Activated T-cell treated with anti-CD3 and anti-CD28 coated beads for 4 hours (primary cell): ENCODE measurements around the gene MVB12A.

Experiments used
- DNase-seq: peaks from one replicate; pipeline ENCODE4 v3.0.0-alpha.2; 2020

MVB12A gene

DNA sequence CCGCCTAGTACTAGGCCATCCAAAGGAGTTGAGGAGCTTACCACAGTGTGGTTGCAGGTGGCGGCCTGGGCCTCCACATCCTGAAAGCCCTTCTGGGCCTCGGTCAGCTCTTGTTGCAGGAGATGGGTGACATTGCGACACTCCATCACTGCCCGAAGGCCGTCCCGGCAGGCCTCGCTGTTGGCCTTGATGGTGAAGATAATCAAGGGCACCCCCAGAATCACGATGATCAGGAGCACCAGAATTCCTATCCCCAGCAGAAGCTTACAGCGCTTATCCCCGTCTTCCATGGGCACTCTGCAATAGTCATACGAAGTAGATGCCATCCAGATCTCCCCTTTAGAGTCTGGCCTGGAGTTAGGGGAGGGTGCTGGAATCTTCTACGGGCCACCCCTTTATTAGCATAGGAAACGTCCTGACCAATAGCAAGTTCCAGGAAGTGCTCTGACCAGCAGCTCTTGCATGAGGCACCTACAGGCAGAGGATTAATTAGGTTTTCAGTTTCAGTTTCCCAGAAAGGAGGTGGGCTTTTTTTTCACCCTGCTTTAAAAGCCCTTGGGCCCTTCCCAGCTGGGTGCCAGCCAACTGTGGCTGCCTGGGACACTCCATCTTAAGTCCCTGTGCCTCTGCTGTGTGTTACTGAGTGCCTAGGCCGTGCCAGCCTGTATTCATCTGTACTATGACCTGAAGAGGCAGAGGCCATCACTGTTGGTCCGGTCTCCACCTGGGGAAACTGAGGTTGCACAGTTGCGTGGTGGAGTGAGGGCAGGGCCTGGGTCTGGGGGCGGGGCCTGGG is 14.4 kb upstream of the MVB12A start, which contains the start of gene BST2:
TSS of gene BST2 (minus strand) at position 381 of the 796 bp plus-strand sequence. CDS start at position 326, 55 bp downstream.
- DNase-seq = no peak

DNA sequence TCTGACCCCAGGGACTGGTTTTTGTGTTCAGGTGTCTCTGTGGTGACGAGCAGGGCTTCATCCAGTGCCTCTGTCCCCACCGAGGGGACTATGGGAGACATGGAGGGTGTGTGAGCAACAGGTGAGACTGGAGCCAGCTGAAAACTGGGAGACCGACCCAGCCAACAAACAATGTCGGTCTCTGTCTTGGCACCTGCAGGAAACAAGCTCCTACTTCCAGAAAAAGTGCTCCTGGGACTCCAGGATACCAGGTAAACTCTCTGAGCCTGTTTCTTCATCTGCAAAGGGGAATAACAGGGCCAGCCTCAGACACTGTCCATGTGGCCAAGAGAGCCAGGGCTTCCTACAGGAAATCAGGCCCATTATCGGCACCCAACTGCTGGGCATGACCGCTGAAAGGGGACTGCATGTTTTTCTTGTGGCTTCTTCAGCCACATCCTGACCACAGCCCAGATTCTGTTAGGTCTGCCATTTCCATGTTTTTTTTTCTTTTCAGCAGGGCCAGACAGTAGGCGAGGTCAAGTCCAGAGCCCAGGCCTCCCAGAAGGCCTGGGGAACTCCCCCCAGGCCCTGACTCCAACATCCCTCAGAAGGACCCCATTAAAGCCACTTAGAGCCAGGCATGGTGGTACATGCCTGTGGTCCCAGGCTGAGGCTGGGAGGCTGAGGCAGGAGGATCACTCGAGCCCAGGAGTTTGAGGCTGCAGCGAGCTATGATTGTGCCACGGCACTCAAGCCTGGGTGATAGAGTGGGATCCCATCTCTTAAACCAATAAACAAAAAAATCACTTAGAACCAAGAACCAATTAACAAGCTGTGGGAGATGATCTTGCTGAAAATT is 13.6 kb upstream of the MVB12A start:
- no peak for DNase-seq

DNA sequence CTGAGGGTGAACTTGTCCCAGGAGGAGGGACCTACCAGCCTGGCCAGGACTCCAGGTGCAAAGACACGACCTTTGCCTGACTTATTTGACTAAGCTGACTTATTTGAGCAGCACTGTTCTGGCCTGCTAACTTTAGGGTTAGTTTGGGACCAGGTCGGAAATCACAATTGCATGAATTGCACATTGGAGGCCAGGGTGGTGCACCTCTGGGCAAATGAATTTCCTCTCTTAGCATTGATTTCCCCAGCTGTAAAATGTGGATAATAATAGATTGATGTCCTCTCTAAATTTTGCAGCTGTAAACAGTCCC is 13.0 kb upstream of the MVB12A start:
- no peak for DNase-seq

DNA sequence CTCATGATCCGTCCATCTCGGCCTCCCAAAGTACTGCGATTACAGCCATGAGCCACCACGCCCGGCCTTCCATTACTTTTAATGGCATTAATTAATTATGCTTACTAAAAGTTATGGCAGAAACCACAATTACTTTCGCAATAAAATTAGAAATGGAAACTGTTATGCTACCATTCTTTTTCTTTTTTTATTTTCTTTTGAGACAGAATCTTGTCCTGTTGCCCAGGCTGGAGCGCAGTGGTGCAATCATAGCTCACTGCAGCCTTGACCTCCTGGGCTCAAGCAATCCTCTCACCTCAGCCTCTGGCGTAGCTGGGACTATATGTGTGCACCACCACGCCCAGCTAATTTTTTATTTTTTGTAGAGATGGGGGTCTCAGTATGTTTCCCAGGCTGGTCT is 9.9 kb upstream of the MVB12A start:
- no peak for DNase-seq

DNA sequence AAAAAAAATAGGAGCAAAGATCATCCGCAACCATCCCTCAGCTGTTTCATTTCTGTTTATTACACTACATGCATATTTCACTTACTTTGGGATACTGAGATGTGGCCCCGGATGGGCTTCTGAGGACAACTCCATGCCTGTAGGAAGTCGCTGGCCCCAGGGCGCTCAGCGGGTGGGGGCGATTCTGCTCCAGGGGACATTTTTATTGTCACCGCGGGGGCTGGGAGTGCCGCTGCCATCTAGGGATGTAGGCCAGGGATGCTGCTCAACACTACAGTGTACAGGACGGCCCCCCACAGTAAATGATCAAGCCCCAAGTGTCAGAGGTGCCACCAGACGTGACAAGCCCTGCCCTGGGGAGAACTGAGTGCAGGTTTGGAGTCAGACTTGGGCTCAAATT is 8.0 kb upstream of the MVB12A start:
- no peak for DNase-seq

DNA sequence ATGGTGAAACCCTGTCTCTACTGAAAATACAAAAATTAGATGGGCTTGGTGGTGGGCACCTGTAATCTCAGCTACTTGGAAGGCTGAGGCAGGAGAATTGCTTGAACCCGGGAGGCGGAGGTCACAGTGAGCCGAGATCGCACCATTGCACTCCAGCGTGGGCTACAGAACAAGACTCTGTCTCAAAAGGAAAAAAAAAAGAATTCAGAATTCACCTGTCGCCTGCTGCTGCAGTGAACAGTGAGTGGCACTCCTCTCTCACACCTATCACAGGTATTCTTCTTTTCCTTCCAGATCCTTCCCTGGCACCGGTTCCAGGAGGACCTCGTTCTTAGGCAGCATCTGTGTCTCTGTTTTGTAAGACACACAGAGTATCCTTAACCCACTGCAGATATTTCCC is 5.8 kb upstream of the MVB12A start:
- DNase-seq = no peak

DNA sequence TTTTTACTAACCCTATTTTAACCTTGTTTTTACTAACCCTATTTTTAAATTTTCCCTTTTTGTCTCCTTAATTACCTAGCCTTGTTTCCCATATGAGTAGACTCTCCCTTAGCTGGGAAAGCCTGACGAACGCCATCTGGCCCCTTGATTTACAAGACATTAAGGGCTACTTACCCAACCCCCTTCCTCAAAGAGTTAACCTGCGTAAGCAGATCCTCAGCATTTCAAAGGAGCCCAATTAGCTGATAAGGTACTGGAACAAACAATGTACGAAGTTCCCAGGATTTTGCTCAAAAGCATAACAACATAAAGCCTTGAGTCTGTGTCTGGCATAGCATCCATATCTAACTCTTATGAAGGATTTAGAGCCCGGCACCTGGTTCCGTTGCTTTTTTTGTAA is 4.7 kb upstream of the MVB12A start:
- DNase-seq = no peak

DNA sequence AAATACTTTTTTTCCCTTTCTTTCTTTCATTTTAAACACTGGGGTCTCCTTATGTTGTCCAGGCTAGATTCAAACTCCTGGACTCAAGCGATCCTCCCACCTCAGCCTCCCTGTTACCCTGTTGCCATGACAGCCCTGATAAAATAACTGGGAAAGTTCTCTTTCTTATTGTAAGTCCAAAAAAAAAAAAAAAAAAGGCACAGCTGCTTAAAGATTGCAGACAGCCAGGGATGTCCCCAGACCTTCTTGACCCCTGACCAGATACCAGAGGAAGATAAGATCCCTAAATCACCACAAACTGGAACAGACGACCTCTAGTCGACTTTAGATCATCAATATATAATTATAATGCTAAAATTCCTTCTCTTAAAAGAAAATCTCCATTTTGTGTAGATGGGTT is 1.1 kb upstream of the MVB12A start:
- DNase-seq = no peak

DNA sequence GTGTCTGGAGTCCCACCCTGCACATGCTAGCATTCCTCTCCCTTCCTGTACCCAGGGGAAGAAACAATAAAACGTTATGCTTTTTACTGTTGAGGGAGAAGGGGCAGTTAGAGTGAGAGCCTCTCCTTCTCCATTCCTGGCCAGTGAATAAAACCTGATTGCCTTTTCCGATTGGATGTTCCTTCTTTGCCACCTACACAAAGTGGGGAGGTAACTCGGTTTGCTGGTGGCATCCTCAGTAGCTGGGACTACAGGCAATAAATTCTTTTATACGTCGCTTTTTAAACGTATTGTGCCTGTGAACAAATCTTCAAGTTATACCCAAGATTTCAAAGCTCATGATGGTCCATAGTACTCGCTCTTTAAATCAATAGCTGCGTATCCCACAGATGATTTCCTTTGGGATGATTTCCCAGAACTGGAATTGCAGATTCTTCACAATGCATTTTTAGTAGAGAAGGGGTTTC is 660 bp upstream of the MVB12A start:
- DNase-seq = no peak

DNA sequence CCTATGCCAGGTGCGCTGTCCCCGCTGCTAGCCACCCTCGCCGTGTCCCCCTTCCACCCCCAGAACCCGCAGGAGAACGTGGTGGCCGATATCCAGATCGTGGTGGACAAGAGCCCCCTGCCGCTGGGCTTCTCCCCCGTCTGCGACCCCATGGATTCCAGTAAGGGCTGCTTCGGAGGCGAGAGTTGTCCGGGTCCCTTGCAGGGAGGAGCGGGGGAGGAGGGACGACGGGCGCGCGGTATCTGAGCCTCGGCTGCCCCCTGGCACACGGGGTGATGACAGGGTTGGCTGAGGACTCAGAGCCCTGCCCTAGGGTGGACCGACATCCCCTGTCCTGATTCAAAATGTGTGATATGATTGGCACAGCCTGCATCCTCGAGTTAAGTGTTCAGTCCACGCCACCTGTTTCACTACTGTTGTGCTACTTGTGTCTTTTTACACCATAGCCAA is 653 bp downstream of the MVB12A start:
- no peak for DNase-seq

DNA sequence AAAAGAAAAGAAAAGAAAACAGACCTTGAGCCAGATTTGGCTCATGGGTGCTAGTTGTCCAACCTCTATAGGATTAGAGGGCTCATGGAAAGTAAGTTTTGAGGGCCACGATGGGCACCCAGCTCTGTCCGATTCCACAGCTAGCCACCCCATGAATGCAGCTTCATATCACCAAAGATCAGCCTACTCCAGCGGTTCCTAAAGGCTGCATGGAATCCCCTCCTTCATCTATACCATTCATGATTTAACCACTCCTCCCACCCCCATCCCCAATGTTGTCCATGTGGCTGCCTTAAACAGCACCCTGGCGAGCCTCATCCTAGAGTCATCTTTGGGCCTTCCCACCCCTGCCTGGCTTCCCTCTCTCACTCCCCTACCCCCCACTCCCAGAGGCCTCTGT is 2.1 kb downstream of the MVB12A start:
- no peak for DNase-seq

DNA sequence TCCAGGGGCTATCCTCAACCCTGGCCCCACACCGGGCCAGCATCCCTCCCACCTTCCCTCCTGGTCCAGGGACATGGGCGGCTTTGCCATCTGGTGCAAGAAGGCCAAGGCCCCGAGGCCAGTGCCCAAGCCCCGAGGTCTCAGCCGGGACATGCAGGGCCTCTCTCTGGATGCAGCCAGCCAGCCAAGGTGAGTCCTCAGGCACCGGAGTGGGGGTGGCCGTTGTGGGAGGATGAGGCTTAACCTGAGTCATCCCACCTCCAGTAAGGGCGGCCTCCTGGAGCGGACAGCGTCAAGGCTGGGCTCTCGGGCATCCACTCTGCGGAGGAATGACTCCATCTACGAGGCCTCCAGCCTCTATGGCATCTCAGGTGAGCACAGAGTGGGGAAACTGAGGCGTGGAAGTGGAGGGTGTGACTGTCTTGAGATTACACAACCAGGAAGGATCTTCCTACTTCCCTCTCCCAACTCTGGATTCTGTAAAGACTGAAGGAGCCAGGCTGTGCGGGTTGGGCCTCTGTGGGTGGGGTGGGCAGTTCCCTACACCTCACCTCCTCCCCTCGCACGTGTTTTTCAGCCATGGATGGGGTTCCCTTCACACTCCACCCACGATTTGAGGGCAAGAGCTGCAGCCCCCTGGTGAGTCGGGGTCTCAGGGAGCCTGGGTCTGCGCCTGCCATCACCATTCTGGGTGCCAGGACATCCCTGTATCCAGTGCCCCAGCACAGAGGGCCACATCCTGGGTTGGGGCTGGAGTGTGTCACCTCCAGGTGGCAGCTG is 3.8 kb downstream of the MVB12A start:
- no peak for DNase-seq

DNA sequence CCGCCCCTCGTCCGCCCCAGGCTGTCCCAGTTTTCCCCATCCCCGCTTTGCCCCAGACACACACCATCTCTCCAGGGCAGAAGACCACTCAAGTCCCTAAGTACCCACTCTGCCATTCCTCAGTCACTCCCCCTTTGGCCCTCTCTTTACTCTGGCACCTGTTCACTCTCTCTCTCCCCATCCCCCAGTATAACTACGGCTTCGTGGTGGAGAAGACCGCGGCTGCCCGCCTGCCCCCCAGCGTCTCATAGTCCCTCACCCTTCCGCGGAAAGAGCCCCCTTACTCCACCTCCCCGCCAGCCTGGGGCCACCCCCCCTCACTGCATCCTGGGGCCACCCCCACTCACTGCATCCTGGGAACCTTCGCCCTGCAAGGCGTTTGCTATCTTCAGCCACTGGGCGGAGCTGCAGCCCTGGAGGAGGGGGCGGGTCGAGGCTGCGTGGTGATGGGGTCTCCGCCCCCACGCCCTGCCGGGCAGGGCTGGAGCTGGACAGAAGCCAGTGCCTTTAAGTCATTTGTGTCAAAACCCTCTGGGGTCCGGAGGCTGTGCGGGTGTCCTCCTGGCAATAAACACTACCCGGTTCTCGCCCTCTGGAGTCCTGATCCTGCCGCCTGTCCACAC is 5.0 kb downstream of the MVB12A start:
- DNase-seq = no peak

DNA sequence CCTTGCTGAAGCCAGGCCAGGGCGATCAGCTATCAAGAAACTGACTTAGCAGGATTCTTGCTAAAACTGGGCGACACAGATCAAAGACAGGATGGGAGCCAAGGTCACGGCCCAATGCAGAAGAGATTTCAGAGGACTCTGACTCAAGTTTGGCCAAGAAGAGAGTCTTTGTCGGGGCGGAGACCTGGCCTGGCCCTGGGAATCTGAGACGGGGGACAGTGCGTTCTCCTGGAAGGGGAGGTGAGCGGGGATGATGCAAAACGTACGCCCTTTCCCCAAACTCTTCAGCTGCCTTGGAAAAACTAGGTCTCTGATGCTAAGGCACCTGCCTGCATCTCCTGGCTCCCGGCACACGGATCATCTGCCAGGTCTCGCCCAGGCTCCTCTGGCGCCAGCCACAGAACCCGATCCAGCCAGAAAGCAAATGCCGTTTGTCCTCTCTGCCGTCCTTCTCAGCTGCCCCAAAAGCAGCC is 9.8 kb downstream of the MVB12A start:
- no peak for DNase-seq

DNA sequence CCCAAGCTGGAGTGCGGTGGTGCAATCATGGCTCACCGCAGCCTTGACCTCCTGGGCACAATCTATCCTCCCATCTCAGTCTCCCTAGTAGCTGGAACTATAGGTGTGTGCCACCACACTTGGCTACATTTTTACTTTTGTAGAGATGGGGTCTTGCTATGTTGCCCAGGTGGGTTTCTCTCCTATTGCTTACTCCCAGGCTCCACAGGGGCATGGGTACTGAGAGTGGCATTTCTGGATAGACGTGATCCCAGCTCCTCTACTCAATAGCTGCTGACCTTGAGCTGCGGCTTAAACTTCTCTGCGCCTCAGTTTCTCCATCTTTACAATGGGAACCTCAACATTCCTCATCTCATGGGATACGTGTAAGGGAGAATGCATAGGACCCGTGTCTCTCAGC is 11.6 kb downstream of the MVB12A start:
- DNase-seq = no peak

DNA sequence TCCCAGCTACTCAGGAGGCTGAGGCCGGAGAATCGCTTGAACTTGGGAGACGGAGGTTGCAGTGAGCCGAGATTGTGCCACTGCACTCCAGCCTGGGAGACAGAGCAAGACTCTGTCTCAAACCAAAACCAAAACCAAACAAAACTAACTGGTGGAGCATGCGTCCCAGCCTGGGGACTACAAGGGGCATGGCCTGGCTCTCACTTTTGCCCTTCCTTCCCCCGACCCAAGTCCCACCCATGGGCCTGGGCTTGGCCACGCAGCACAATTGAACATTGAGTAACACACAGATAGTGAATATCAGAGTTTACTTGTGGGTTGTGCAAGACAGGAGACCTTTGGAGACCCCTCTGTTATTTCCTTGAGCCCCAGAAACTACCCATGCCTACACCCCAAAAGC is 15.4 kb downstream of the MVB12A start:
- DNase-seq = no peak

DNA sequence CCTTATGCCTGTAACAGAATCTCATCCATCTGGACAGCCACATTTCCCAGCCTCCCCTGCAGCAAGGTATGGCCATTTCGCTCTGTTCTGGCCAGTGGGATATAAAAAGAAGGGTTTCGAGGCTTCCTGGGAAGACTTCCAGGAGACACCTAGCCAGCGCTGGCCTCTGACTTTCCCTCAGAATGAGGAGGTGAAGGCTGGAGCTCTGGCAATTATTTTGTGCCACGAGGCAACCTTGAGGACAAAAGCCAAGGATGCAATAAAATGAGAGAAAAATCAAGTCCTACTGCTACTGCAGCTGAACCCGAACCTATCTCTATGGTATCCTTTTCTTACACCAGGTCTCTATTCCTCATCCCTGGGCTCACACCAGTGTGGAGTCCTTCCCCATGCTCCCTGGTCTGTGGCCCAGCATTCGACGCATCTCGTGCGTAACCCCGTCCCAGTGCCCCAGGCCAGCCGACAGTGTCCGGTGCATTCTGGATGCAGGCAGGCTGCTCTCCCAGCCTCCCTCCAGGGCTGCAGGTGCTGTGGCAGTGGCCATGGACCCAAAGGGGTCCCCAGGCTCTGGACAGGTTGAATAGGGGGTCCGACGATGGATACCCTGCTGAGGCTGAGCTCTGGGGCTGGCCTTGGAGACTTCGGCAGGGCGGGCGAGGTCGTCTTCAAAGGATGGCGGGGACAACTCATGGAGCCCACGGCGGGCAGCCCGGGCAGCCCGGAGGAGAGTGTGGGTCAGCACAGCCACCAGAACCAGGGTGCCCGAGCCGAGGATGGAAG is 16.4 kb downstream of the MVB12A start:
- DNase-seq = no peak

DNA sequence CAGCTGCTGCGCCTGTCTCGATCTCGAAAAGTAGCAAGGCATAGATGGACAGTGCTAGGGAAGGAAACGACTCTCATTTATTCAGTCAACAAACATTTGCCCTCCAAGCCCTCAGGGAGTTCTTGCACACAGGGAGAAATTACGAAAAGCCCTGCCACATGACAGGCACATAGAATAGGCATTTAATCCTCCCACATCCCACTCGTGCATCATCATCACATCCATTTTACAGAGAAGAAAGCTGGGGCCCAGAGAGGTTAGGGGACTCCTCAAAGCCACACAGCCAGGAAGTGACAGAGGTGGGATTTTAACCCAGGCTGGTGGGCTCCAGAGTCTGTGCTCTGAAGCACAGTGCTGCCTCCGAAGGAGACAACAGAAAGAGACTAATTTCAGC is 17.0 kb downstream of the MVB12A start:
- DNase-seq = no peak

DNA sequence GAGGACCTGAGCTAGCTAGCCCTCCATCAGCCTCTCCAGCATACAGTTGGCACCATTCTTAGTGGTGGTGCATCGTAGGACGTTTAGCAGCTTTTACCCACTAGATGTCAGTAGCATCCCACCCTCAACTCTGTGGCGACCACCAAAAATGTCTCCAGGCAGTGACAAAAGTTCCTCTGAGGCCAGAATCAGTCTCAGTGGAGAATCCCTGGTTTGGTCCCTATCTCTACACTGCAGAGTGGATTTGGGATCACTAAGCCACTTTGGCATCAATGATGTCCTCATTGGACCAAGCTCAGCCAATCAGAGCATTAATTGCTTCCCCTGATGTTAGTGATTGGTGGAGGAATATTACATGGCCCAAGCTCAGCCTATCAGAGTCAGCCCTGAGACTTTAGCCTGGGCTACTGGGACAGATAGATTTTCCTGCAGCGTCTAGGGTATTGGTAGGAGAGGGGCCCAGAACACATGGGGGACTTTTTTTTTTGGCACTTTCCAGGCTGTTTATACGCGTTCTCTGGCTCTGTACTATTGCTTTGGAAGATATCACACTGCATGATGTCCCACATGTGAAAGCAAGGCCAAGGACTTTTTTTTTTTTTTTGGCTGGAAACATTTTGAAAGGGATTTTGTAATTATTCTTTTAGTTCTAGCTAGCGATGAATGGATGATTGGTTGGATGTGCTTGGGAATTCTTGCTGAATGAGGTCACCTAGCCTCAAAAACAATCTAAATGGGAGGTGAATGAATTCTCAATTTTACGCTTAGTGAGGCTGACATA is 21.6 kb downstream of the MVB12A start:
- no peak for DNase-seq

DNA sequence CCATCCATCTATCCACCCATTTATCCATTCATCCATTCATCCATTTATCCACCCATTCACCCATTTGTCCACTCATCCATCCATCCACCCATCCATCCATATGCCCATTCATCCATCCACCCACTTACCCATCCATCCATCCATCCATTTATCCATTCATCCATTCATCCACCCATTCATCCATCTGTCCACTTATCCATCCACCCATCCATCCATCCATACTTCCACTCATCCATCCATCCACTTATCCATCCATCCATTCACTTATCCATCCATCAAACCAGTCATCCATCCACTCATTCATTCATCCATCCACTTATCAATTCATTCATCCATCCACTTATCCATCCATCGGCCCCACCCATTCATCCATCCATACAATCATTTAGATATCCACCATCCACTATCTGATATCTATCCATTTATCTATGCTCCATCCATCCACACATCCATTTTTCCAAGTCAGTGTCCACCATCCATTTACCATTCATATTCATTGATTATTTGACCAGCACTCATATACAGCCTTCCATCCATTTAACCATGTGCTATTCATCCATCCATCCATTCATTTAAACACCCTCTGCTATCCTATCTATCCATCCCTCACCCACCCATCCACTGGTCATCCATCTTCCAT is 25.8 kb downstream of the MVB12A start:
- no peak for DNase-seq

DNA sequence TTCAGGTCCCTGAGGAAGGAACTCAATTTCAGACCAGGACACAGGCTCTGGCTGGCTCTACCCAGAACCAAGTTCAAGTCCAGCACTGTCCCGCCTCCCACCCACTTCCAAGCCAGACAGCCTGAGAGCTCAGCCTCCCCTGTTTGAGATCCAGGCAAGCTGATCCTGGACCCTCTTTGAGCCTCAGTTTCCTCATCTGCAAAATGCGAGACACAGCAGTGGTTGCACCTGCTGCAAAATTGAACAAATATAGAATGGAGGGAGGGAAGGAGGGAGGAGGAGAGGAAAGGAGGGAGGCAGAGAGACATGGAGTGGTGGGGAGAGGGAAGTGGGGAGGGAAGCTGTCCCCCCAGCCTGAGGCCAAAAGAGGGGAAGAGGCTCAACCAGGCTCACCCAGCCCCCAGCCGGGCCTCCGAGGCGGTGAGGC is 27.9 kb downstream of the MVB12A start:
- DNase-seq = no peak
